Upper lobe of left lung (tissue), 4 donors: ENCODE measurements around the gene C13orf46.
"Not testable (repeated sequence)": the region's sequence is repeated elsewhere in the genome, so short reads cannot be mapped to it uniquely, and the experiment has no call there.

ENCODE experiments used
- CTCF ChIP-seq, 6 experiments: fragments of 450-650 bp in 4 of 6; fragments of 200-600 bp in 2 of 6; sonication (generic) in 2 of 6; IDR thresholded peaks; one replicate each; pipeline ENCODE4 v1.5.1; 2016 to 2019; ENCODE audit warnings: antibody characterized with exemption in 6 of 6
- POLR2A ChIP-seq, 4 donors: fragments of 450-650 bp; IDR thresholded peaks; one replicate each; pipeline ENCODE4 v1.5.1; 2016 to 2017; ENCODE audit warnings: antibody characterized with exemption in 4 of 4, mild to moderate bottlenecking in 2 of 4

- TF ChIP-seq CTCF, POLR2A (IDR thresholded peaks at IDR 0.05): not testable (repeated sequence)
These were observed 60.0 kb downstream of the C13orf46 start for GRCh38 chr13:113913838-113914237.
